Stomach (tissue), 9 donors: ENCODE measurements around the gene FOSL1. TPM values are rescaled to one million over a fixed set of nuclear protein-coding genes. Genes with fewer than 3 reads are reported as not detected.

ENCODE experiments used
- DNase-seq, 2 donors: peaks; one replicate each; pipeline versions ENCODE4 v3.0.0 to v3.0.0-alpha.2; 2013 to 2019
- H3K27ac ChIP-seq, 5 donors: fragments of 200-600 bp in 4 of 5; sonication (generic) in 4 of 5; one replicate each; pipeline ENCODE4 v1.5.1; 2013 to 2019; ENCODE audit warnings: mild to moderate bottlenecking in 1 of 5, moderate library complexity in 1 of 5
- H3K27me3 ChIP-seq, 3 donors: fragments of 200-600 bp; sonication (generic); one replicate each; pipeline ENCODE4 v1.5.1; 2017 to 2019; ENCODE audit warnings: mixed run types in 1 of 3
- H3K36me3 ChIP-seq, 4 donors: fragments of 200-600 bp; sonication (generic); 1 replicate in 3 of 4; 2 replicates in 1 of 4; pipeline ENCODE4 v1.5.1; 2016 to 2019
- H3K4me1 ChIP-seq, 4 donors: fragments of 200-600 bp; sonication (generic); one replicate each; pipeline ENCODE4 v1.5.1; 2016 to 2019
- H3K4me3 ChIP-seq, 4 donors: fragments of 200-600 bp; sonication (generic) in 3 of 4; one replicate each; pipeline ENCODE4 v1.5.1; 2016 to 2019; ENCODE audit warnings: mild to moderate bottlenecking in 1 of 4
- H3K9me3 ChIP-seq, 4 donors: fragments of 200-600 bp; sonication (generic); one replicate each; pipeline ENCODE4 v1.5.1; 2016 to 2019
- EP300 ChIP-seq: sonication (generic); formaldehyde crosslinking; IDR thresholded peaks from one replicate; pipeline ENCODE4 v1.6.1; 2017; ENCODE audit warnings: antibody characterized with exemption
- POLR2A ChIP-seq, 4 donors: fragments of 450-650 bp; IDR thresholded peaks; one replicate each; pipeline ENCODE4 v1.6.1; 2016; ENCODE audit warnings: antibody characterized with exemption in 4 of 4, control low read depth in 2 of 4, mild to moderate bottlenecking in 1 of 4, moderate library complexity in 1 of 4
- POLR2AphosphoS5 ChIP-seq, 3 donors: sonication (generic); formaldehyde crosslinking; IDR thresholded peaks; one replicate each; pipeline ENCODE4 v1.6.1; 2016; ENCODE audit warnings: antibody characterized with exemption in 3 of 3
- WGBS, 5 donors: extraction: QIAGEN DNeasy Blood & Tissue Kit in 3 of 5; methylation state at CpG; one replicate each; pipeline versions ENCODE4 v1.1.5 to v1.1.7; 2013 to 2018; 5-methylcytosine and 5-hydroxymethylcytosine counted together
- intact Hi-C: fragments of 100-400 bp; cut with DNase I; formaldehyde crosslinking; loops from one replicate; pipeline ENCODE4 v1.15.1; 2023; ENCODE audit warnings: low total_unique reads
- polyA plus RNA-seq, 3 donors: library from polyadenylated mRNA; stranded (reverse); fragments of 200-250 nt; gene quantifications; one replicate each; pipeline ENCODE4 v1.2.3, GENCODE V29; 2013
- total RNA-seq, 5 donors: library from RNA; depleted of rRNA; stranded (reverse); fragments of >200 nt; gene quantifications; one replicate each; pipeline versions ENCODE4 v1.1.0 to v1.2.3, GENCODE V29; 2014 to 2016
- TF ChIP-seq, protein P1 (sequence below), 7 experiments: fragments of 450-650 bp in 4 of 7; fragments of 200-600 bp in 3 of 7; sonication (generic) in 3 of 7; IDR thresholded peaks; one replicate each; pipeline ENCODE4 v1.5.1; 2016 to 2019; ENCODE audit warnings: antibody characterized with exemption in 7 of 7, control low read depth in 2 of 7, mild to moderate bottlenecking in 1 of 7
- donor health status: healthy with polysubstance abuse.
- donor health status: Bipolar disorder and iron deficiency.
- donor health status: healthy.

FOSL1 gene
- total and polyA plus RNA-seq, 8 donors, result 1.7 to 43.3 (median 10.6) TPM; not detected in 2

DNA sequence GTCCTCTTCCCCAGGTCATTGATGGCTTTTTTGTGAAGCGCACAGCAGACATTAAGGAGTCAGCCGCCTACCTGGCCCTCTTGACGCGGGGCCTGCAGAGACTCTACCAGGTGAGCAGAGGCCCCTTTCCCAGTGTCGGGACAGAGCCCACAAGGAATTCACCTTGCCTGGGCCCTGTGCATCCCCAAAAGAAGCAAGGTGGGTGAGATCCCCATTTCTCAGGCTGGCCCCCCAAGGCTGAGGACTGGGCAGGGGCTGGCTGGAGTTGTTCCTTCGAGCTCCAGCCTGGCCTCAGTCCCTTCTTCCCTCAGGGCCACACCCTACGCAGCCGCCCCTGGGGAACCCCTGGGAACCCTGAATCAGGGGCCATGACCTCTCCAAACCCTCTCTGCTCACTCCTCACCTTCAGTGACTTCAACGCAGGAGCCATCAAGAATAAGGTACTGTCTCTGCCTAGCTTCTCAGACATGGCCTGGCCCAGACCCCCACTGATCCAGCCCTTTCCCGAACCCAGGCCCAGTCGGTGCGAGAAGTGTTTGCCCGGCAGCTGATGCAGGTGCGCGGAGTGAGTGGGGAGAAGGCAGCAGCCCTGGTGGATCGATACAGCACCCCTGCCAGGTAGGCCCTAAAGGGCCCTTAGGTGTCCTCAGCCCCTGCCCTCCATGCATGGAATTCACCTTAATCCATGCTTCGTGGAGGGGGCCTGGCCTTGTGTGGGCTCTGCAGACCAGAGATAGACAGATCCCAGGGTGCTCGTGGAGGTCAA lies 35.3 kb downstream of the FOSL1 start:
- H3K9me3 ChIP-seq, result no peaks in the 10 kb centered on the region
- H3K27me3 ChIP-seq, result no peaks in the 10 kb centered on the region
- no peak overlapping the region for H3K27ac ChIP-seq
- intact Hi-C loops, result no loop called here
- TF ChIP-seq, protein P1, sequence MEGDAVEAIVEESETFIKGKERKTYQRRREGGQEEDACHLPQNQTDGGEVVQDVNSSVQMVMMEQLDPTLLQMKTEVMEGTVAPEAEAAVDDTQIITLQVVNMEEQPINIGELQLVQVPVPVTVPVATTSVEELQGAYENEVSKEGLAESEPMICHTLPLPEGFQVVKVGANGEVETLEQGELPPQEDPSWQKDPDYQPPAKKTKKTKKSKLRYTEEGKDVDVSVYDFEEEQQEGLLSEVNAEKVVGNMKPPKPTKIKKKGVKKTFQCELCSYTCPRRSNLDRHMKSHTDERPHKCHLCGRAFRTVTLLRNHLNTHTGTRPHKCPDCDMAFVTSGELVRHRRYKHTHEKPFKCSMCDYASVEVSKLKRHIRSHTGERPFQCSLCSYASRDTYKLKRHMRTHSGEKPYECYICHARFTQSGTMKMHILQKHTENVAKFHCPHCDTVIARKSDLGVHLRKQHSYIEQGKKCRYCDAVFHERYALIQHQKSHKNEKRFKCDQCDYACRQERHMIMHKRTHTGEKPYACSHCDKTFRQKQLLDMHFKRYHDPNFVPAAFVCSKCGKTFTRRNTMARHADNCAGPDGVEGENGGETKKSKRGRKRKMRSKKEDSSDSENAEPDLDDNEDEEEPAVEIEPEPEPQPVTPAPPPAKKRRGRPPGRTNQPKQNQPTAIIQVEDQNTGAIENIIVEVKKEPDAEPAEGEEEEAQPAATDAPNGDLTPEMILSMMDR (IDR thresholded peaks at IDR 0.05), result no peak
- TF ChIP-seq EP300 (no peak), POLR2A (IDR thresholded peaks at IDR 0.05) (no peak), POLR2AphosphoS5 (IDR thresholded peaks at IDR 0.05) (no peak)
- WGBS, 5 donors, result 84 to 93% (median 87%) methylated on average over 18 of the region's 18 CpGs
- H3K4me1 ChIP-seq, result peaks cover 13 to 53% (median 33%) of the 10 kb centered on the region in 4 donors
- no peak overlapping the region for H3K4me3 ChIP-seq
- DNase-seq, result no peak
- H3K36me3 ChIP-seq, result peaks cover 43 to 83% (median 74%) of the 10 kb centered on the region in 4 donors

DNA sequence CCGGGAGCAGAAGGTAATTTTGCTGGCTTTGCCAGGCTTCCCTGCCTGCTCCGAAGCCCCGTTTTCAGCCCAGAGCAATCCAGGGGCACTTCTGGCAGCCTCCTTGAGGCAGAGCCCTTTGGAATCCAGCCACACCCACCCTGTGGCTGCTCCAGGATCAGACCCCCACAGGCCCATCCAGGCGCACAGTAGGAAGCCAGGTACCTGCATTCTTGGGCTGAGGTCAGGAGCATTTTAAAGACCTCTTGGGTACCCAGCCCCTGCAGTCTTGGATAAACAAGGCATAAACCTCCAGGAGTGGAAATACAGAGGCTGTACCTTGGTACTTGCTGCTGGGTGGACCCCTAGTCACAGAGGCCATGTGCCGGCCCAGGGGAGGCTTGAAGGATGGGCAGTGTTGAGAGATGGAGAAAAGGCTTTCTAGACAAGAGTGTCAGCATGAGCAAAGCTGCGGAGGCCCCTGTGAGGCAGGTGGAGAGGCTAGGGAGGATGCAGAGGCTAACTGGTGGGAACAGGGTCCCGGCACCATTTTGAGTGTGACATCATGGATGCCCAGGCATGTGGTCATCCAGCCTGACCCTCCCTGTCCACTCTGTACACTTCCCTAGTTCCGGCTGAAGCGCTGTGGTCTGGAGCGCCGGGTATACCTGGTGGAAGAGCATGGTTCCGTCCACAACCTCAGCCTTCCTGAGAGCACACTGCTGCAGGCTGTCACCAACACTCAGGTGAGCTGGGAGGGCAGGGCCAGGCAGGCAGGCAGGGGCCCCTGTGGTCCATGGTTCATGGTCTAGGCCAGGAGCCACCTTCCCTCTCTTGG lies 36.1 kb downstream of the FOSL1 start:
- H3K9me3 ChIP-seq, result no peaks in the 10 kb centered on the region
- H3K27me3 ChIP-seq, result no peaks in the 10 kb centered on the region
- TF ChIP-seq EP300 (no peak), POLR2A (IDR thresholded peaks at IDR 0.05) (no peak), POLR2AphosphoS5 (IDR thresholded peaks at IDR 0.05) (no peak)
- TF ChIP-seq, protein P1 (IDR thresholded peaks at IDR 0.05), result no peak
- H3K36me3 ChIP-seq, result peaks cover 43 to 75% (median 68%) of the 10 kb centered on the region in 4 donors
- H3K4me1 ChIP-seq, result peaks cover 13 to 59% (median 36%) of the 10 kb centered on the region in 4 donors
- no peak overlapping the region for H3K4me3 ChIP-seq
- intact Hi-C loops, result no loop called here
- no peak for DNase-seq
- 79 to 96% (median 85%) methylated on average over 12 of the region's 12 CpGs for WGBS, 5 donors
- H3K27ac ChIP-seq, result no peak overlapping the region

DNA sequence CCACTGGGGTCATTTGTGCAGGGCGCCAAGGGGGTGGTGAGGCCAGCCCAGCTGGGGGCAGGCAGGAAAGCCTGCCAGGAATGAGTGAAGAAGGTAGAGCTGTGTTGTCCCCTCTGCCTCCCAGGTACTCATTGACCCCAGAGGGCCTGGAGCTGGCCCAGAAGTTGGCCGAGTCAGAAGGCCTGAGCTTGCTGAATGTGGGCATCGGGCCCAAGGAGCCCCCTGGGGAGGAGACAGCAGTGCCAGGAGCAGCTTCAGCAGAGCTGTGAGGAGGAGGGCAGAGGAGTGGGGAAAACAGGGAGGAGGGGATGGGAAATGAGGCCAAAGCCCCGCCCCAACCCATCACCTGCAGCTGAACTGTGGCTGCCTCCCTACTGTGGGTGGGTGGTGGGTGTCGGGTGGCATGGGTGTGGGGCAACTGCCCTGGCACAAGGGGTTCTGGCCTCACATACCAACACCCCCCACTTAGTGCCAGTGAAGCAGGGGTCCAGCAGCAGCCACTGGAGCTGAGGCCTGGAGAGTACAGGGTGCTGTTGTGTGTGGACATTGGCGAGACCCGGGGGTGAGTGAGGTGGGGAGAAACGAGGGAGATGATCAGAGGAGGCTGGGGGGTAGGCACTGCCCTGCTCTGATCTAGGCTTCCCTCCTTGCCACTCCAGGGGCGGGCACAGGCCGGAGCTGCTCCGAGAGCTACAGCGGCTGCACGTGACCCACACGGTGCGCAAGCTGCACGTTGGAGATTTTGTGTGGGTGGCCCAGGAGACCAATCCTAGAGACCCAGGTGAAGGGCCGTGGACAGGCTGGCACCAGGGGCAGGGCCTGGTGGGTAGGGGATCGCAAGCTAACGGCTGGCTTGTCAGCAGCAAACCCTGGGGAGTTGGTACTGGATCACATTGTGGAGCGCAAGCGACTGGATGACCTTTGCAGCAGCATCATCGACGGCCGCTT lies 37.0 kb downstream of the FOSL1 start:
- DNase-seq, result no peak
- 87 to 94% (median 92%) methylated on average over 23 to 24 of the region's 24 CpGs for whole genome bisulfite sequencing, 5 donors
- H3K36me3 ChIP-seq, result peaks cover 43 to 67% (median 65%) of the 10 kb centered on the region in 4 donors

More for the DNA sequence above, 37.0 kb downstream of the FOSL1 start:
- Histone ChIP-seq H3K9me3 (no peaks in the 10 kb centered on the region), H3K4me1 (peaks cover 13 to 66% (median 43%) of the 10 kb centered on the region in 4 donors), H3K27me3 (no peaks in the 10 kb centered on the region), H3K4me3 (no peak overlapping the region), H3K27ac (peak overlapping the region in 2 of 5 donors; percentile 13 to 97)
- TF ChIP-seq POLR2AphosphoS5 (IDR thresholded peaks at IDR 0.05), result no peak
- no peak for TF ChIP-seq POLR2A (IDR thresholded peaks at IDR 0.05)
- TF ChIP-seq, protein P1 (IDR thresholded peaks at IDR 0.05), result no peak
- no peak for TF ChIP-seq EP300
- intact Hi-C loops, result no loop called here
